Sciatic nerve (tissue), 2 donors: ENCODE data around the gene DLG2. TPM values are rescaled to one million over a fixed set of nuclear protein-coding genes. Genes with fewer than 3 reads are reported as not detected.
"Not testable (repeated sequence)": the region's sequence is repeated elsewhere in the genome, so short reads cannot be mapped to it uniquely, and the experiment has no call there.

Source experiments
- ATAC-seq: fragments of 200-7000 bp; cut with Tn5 transposase; one replicate; pipeline ENCODE4 v1.9.1; 2020; ENCODE audit warnings: mild to moderate bottlenecking, moderate library complexity
- DNase-seq: peaks from one replicate; pipeline ENCODE4 v3.0.0-alpha.2; 2020; ENCODE audit warnings: low spot score
- intact Hi-C: fragments of 100-400 bp; cut with DNase I; formaldehyde crosslinking; loops from one replicate; pipeline ENCODE4 v1.14.2; 2022
- total RNA-seq: library from RNA; stranded (reverse); fragmentation: NEBNext Ultra II Directional; extraction: Animal tissue kit (Norgen Biotek cat#: 25700); gene quantifications from one replicate; pipeline ENCODE4 v1.2.1, GENCODE V29; 2021
- donor health status: DM: no; HTN: no; CAD: no.
- donor health status: DM: no; HTN: no; CAD: no.

DLG2 gene
- total RNA-seq, 1 donor from 2014 or later: 17.3 TPM

DNA sequence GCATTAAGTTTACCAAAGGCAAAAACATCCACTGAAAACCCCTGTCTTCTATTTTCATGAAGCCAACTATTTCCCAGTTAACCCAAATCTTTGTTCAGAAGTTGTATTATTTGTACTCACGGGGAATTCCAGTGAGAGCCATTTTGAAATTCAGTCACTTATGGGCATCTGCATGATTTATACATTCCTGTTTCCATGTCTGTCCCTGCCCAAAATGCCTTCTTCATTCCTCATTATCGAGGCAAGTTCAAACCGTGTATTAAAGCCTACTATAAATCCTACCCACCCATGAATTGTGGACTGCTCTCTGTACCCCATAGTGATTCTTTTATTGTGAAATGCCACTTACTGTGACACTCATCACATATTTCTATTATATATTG, 772.7 kb downstream of the DLG2 start:
- intact Hi-C loops: no loop called here
- ATAC-seq (no peak), DNase-seq (no peak)

DNA sequence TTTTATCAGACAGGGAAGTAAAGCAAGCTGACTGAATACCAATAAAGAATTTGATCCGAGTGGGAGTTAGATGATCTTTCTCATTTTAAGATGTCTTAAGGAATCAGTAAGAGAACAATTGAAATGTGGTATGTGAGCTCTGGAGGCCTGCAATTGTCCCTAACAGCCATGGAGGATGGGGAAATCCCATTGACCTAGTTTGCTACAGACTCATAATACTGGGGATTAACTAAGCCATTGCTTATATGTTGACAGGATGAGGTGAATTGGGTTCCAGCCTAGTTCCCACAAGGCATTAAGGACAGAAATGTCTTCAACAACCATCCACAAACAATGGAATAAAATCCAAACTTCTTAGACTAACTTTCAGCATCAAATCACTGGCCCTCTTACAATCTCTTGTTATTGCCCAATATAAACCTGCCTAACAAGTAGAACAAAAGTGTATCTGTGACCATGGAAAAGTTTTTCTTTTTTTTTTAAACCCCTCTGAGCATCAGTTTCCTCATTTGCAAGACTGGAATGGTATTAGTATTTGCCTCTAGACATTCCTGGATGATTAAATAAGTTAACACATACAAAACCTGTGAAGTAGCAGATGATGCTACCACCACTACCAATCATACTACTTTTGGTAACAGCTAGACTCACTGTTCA, 773.2 kb downstream of the DLG2 start:
- DNase-seq (no peak), ATAC-seq (no peak)
- intact Hi-C loops: no loop called here

DNA sequence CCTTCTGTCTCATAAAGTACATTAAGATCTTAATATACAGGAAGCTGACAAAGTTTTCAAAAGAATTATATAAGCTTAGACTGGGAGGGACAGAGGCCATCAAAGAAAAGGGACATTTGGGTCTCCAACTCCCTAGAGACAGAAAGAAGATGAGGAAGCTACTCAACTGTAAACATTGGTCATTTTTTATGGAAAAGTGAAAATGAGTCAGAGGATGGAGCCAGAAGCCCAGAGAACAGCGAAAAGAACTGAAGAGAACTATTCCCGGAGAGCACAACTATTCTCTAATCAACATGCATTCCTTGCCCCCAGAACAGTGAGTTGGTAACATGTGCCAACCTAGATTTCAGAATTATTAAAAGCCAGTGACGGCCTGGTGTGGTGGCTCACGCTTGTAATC, 779.3 kb downstream of the DLG2 start:
- ATAC-seq: no peak
- intact Hi-C loops: no loop called here
- DNase-seq: no peak

DNA sequence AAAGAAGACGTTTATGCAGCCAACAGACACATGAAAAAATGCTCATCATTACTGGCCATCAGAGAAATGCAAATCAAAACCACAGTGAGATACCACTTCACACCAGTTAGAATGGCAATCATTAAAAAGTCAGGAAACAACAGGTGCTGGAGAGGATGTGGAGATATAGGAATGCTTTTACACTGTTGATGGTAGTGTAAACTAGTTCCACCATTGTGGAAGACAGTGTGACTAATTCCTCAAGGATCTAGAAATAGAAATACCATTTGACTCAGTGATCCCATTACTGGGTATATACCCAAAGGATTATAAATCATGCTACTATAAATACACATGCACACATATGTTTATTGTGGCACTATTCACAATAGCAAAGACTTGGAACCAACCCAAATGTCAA, 786.9 kb downstream of the DLG2 start:
- ATAC-seq, intact Hi-C loops: not testable (repeated sequence)

DNA sequence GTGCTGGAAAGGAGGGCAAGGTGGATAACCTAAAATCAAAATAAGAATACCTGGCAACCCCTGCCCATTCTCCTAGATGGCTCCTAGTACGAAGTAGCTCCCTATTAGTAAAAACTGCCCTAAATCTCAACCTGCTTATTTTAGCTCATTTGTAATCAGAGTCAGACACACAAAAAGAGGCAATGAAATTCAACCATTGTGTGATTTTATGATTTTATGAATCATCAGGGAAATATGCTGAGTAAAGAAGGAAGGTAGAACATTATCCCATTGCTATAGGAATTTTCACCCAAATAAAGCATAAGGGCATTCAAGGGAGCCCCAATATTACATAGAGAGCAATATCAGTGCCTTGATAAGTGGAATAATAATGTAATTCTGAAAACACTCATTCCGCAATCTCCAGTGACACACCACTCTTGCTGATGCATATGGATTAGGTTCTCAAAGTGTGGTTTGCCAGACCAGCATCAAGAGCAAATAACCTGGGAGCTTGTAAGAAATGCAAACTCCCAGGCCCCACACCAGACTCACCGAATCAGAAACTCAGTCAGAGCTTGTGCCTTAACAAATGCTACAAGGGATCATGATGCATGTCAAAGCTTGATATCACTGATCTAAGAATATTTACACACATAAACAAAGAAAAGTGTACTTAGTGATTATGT, 789.6 kb downstream of the DLG2 start:
- DNase-seq: no peak
- no peak for ATAC-seq
- intact Hi-C loops: no loop called here

More for the DNA sequence above, 786.9 kb downstream of the DLG2 start:
- DNase-seq: not testable (repeated sequence)

DNA sequence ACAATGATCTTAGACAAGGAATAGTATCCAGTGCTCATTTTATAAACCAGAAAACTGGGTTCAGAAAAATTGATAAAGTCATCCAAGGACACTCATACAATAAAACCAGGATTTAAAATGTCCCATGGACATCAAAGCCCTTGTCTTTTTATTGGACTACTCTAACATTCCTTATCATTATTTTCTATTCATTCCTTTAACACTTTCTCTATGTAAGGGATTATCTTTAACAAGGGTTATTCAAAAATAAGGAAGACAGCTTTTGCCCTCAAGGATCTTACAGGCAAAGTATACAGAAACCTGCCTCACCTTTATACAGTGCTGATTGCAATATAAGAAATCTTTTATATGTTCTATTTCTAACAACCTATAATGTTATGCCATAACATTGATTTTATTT, 790.8 kb downstream of the DLG2 start:
- intact Hi-C loops: no loop called here
- ATAC-seq: no peak

DNA sequence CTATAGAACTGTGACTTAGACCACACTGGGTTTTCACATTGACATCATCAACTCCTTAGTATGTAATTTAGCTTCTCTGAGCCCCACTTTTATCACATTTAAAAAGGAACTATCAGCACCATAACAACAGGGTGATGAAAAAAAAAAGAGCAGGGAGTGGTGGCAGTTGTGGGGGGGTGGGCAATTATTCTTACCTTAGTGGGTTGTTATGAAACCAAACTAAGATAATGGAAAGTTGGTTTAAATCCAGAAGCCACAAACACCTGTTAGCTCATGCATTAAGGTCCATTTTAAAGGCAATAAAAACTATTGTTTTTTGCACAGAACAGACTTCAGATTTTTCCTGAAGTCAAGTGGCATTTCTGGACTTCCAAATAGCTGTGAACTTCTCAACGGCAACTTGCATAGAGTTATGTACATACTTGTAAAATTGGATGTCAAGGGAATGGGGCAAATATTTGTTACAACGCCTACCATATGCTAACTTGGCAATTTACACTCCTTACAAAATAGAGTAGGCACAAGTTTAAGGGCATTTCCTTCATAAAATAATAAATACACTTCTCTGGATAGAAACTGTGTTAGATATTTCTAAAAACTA, 793.6 kb downstream of the DLG2 start:
- DNase-seq (no peak), ATAC-seq (no peak)
- intact Hi-C loops: no loop called here

More for the DNA sequence above, 790.8 kb downstream of the DLG2 start:
- DNase-seq: no peak

DNA sequence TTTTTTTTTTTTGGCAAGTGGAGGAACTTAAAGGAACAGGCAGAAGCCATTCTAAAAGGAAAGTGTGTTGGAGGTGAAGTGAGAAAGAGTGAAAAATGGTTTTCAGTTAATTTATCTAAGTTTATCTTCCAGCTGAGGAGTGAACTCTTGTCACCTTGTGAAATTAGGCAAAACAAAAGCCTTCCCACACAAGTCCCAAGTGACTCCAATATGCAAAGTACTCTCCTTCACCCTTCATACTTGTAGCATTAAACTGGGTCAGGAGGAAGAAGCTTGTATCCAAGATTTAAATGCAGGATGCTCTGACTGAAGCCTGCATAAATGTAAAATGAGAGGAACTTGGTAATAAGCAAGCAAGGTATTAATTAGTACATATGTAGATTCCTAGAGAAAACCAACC, 796.8 kb downstream of the DLG2 start:
- intact Hi-C loops: no loop called here
- DNase-seq (no peak), ATAC-seq (no peak)

DNA sequence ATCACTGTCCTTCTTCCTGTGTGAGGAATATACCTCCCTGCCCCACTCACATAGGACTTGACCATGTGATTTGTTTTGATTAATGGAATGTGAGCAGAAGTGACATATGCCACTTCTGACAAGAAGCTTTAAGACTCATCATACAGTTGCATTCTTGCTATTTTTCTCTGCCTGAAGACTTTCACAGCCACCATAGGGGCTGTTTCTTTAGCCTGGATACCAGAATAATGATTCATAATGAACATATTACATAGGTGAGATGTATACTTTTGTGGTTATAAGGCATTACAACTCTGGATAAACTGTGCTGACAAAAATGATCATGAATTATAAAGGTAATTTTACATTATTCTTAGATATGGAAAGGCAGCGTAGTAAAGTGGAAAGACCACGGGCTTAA, 798.0 kb downstream of the DLG2 start:
- DNase-seq (no peak), ATAC-seq (no peak)
- intact Hi-C loops: no loop called here

DNA sequence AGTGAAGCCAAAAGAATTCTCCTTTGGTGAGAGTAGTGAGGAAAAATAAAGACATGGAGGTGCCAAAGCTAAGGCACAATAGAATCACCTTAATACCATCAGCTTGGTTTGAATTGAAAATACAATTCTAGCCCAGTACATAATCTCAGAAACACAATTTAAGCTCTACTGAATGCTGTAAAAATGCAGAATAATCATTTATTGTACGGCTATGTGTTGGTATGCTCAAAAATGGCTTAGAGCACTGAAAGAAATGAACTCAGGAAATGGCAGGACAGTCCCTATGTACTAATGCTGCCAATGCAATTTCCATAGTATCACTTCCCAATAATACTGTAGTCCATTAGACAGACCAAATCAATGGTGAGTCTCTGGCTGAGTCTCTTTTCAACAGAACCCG, 798.5 kb downstream of the DLG2 start:
- no peak for DNase-seq
- intact Hi-C loops: no loop called here
- no peak for ATAC-seq

DNA sequence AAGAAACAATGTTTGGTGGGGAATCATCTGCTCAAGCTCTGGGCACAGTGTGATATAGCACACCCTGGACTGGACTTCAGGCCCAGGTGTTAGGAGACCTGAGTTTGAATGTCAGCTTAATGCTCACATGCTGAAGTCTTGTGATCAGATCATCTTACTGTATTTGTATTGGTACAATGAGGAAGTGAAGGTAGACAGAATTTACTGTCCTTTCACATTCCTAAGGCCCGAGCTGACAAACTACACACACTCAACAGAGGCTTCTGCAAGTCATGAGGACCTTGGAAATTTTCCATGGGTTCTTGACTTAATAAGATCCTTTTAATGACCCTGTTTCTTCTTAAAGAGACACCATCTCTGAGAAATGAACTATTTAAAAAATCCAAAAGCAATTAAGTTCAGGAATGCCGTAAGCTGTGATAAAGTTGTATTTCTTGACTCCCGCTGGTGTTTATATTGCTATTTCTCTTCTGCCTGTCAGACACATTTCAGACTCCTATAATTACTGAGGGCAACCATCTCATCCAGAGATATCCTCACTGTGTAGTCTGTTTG, 802.0 kb downstream of the DLG2 start:
- intact Hi-C loops: no loop called here
- DNase-seq (no peak), ATAC-seq (no peak)

DNA sequence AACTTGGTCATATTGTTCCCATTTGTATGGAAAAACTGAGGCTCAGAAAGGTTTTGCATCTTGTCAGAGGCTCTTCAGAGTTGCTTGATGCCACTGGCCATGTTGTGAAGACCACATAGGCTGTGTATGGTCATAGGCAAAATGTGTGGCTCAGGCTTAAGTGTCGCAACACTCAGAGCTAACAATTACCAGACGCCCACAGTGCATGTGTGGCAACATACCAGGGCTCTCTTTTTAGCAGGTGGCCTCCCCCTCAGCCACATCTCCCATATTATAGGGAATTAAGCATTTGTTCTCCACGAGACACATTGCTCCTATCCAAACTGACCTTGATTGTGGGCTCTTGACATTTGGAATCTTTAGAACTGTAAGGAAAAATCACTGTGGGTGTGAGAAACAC, 802.5 kb downstream of the DLG2 start:
- intact Hi-C loops: no loop called here
- DNase-seq (no peak), ATAC-seq (no peak)

DNA sequence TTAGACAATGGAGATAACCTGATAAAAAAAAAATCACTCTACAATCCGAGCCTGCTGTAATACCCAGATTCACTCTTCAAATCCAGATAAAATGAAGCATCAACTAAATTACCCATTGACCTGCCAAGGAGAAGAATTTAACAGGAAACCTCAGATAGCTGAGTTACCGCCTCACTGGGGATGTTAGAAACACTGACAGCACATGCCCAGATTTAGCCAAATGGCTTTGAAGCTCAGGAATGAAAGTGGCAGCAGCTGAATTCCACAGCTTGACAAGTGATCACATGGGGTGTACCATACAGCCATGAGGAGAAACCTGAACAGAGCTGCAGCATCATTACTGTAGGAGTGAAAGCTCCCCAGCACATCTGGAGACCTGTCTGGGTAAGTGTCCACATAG, 807.6 kb downstream of the DLG2 start:
- ATAC-seq (no peak), DNase-seq (no peak)
- intact Hi-C loops: no loop called here

DNA sequence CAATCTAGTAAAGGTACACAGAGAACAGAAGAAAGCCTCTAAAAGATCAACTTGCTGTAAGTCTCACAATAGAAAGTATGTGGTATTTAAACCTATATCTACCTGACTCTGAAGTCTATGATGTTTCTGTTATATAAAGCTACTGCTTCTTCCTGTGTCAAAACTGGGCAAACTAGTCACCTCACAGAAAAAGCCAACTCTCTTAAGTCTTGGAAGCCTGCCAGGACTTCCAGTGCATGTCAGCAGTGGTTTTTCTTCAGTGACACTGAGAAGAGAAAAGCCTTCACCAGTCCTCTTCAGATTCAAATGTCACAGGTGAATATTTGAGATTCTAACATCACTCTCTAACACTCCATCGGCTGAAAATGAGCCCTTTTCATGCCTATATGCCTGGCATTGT, 808.0 kb downstream of the DLG2 start:
- DNase-seq (no peak), ATAC-seq (no peak)
- intact Hi-C loops: no loop called here

DNA sequence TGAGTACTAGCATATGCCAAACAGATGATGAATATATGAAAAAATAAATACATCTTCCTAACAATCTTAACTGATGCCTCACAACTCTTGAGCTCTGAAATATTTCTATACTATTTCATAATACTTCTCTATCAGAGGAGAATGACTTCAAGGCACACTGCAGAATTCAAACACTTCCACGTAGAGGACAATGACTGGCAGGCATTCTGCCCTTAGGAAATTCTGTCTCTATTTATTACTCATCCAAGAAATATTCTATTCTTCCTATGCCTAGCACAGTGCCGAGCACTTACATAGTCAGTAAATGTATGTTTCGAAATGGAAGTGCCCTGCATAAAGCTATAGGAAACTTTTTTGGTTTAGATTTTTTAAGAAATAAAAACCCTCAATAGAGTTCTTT, 809.1 kb downstream of the DLG2 start:
- intact Hi-C loops: no loop called here
- DNase-seq: no peak
- ATAC-seq: no peak

DNA sequence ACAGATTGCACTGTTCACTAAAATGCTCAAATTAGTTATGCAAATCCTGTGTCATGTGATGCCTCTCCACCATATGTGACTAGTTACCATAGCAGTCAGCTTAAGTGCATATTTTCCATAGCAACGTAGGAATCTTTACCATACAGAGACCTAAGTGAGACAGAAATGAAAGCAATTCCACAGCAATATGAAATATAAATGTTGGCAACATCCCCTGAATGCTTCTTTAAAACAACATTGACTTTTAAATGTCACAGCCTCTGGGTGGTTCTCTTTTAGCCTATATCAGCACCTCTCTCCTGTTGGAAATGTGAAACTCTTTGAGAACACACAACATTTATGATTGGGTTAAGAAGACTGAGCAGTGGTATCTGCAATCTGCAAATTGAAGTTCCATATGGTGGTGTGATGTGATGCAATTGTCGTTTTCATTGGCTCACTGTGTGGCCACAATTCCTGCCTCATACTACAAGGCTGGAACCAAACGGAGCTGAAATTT, 814.6 kb downstream of the DLG2 start:
- intact Hi-C loops: no loop called here
- DNase-seq: no peak
- ATAC-seq: no peak

DNA sequence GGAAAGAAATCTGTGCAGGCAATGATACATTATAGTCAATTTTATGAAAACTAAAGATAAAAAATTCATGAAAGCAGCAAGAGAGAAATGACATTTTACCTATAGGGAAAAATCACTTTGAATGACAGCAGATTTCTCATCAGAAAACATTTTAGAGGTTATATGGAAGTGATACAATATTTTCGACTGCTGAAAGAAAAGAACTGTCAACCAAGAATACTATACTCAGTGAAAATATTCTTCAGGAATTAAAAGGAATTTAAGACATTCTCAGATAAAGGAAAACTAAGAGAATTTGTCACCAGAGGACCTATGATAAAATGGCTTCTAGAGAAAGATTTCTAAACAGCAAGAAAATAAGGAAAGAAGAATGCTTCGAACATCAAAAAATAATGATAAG, 820.8 kb downstream of the DLG2 start:
- DNase-seq (no peak), ATAC-seq (no peak)
- intact Hi-C loops: no loop called here

DNA sequence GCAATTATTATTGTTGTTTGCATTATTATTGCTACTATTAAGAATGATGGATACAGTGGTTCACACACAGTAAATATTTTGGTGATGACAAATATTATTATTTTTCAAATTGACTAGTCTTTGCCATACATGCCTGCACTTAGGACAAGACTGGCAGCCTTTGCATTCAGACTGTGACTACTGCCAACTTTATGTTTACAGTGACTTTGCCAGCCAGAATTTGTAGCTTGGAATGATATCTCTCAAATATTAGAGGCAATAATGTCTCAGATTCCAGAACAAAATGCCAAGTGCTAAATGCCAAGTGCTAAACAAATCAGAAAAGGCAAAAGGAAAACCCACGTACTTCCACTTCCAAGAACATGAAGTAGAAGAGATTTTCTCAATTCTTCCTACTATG, 823.1 kb downstream of the DLG2 start:
- intact Hi-C loops: no loop called here
- DNase-seq (no peak), ATAC-seq (no peak)

DNA sequence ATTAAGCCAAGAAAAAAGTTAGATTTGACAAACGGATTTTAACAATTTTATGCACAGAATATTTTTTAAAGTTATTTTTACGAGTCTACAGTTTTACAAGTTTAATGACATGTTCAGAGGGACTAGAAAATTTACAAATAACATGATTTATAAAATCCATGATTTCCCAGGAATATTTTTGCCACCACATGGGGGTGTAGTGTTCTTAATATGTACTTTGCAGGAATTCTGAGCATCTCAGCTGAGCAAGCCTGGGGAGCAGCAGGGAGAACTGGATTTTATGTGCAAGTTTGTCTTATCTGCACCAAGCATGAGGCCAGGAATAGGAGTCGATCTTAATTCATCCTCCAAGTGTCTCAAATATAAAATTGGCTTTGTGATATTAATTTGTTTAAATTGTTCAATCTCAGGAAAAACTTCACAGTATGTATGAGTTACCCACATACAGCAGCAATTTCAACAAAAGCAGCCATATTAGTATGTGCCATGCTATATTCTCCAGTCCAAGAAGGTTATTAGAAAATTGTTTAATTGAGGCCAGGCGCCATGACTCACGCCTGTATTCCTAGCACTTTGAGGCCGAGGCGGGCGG, 826.3 kb downstream of the DLG2 start:
- ATAC-seq: no peak

DNA sequence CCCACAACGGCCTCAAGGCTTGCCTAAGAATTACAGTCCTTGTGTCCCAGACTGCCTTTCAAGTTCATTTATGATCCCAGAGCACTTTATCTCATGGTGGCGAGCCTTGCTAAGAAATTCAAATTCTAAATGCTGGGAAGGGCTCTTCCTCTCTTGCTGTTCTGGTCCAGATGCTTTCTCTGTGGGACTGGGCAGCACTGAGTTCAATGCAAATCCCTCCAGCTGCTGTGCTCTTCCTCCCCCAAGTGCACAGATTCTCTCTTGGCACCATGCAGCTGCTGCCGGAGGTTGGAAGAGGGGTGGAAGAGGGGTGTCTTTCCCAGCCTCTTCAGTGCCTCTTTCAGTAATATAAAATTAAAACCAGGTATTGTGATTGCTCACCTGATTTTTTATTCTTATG, 828.0 kb downstream of the DLG2 start:
- no peak for DNase-seq
- intact Hi-C loops: no loop called here
- no peak for ATAC-seq

More for the DNA sequence above, 826.3 kb downstream of the DLG2 start:
- DNase-seq: no peak
- intact Hi-C loops: no loop called here
